GM23248 (cell line): ENCODE measurements around the gene CPAMD8. TPM values are rescaled to one million over a fixed set of nuclear protein-coding genes. Genes with fewer than 3 reads are reported as not detected.
"Not testable (repeated sequence)": the region's sequence is repeated elsewhere in the genome, so short reads cannot be mapped to it uniquely, and the experiment has no call there.

ENCODE experiments used
- DNase-seq: peaks from one replicate; pipeline ENCODE4 v3.0.0-alpha.2; 2015
- H2AFZ ChIP-seq: fragments of 200-600 bp; sonication (generic); 2 replicates; pipeline ENCODE4 v1.6.1; 2016; ENCODE audit warnings: antibody characterized with exemption
- H3F3A ChIP-seq: fragments of 200-600 bp; sonication (generic); 2 replicates; pipeline ENCODE4 v1.6.1; 2016; ENCODE audit warnings: mild to moderate bottlenecking, antibody characterized with exemption, mixed run types; ENCODE audit not compliant: insufficient read depth
- H3K27ac ChIP-seq: fragments of 200-600 bp; sonication (generic); 2 replicates; pipeline ENCODE4 v1.5.1; 2016; ENCODE audit warnings: mild to moderate bottlenecking
- H3K27me3 ChIP-seq: fragments of 200-600 bp; sonication (generic); replicated peaks from 2 replicates; pipeline ENCODE4 v1.6.1; 2016; ENCODE audit warnings: mild to moderate bottlenecking; ENCODE audit not compliant: insufficient read depth
- H3K36me3 ChIP-seq: fragments of 200-600 bp; sonication (generic); 2 replicates; pipeline ENCODE4 v1.6.1; 2016; ENCODE audit warnings: low read depth, mild to moderate bottlenecking
- H3K4me1 ChIP-seq: fragments of 200-600 bp; sonication (generic); 2 replicates; pipeline ENCODE4 v1.6.1; 2016; ENCODE audit warnings: mild to moderate bottlenecking; ENCODE audit not compliant: insufficient read depth
- H3K4me2 ChIP-seq: fragments of 200-600 bp; sonication (generic); one replicate; pipeline ENCODE4 v1.6.1; 2016; ENCODE audit warnings: mild to moderate bottlenecking; ENCODE audit not compliant: unreplicated experiment
- H3K4me3 ChIP-seq: fragments of 200-600 bp; sonication (generic); 2 replicates; pipeline ENCODE4 v1.5.1; 2016; ENCODE audit warnings: mild to moderate bottlenecking
- H3K79me2 ChIP-seq: fragments of 200-600 bp; sonication (generic); 2 replicates; pipeline ENCODE4 v1.6.1; 2016; ENCODE audit warnings: mild to moderate bottlenecking; ENCODE audit not compliant: insufficient read depth
- H3K9ac ChIP-seq: fragments of 200-600 bp; sonication (generic); 2 replicates; pipeline ENCODE4 v1.6.1; 2016; ENCODE audit warnings: mild to moderate bottlenecking
- H3K9me2 ChIP-seq: fragments of 200-600 bp; sonication (generic); 2 replicates; pipeline ENCODE4 v1.6.1; 2016; ENCODE audit warnings: mixed run types, mild to moderate bottlenecking, moderate library complexity; ENCODE audit not compliant: insufficient read depth
- H3K9me3 ChIP-seq: fragments of 200-600 bp; sonication (generic); one replicate; pipeline ENCODE4 v1.6.1; 2017; ENCODE audit warnings: low read depth
- H4K20me1 ChIP-seq: fragments of 200-600 bp; sonication (generic); 2 replicates; pipeline ENCODE4 v1.6.0; 2016; ENCODE audit not compliant: insufficient read depth
- EZH2 ChIP-seq: fragments of 200-600 bp; sonication (generic); IDR thresholded peaks from 2 replicates; pipeline ENCODE4 v1.6.1; 2018; ENCODE audit warnings: antibody characterized with exemption, mild to moderate bottlenecking; ENCODE audit not compliant: insufficient read depth, poor library complexity, severe bottlenecking
- EZH2phosphoT487 ChIP-seq: fragments of 200-600 bp; sonication (generic); IDR thresholded peaks from 2 replicates; pipeline ENCODE4 v1.6.1; 2018; ENCODE audit warnings: antibody characterized with exemption, moderate library complexity, mild to moderate bottlenecking, low read depth; ENCODE audit not compliant: insufficient read depth
- WGBS, 2 experiments: methylation state at CpG; one replicate each; pipeline ENCODE4 v1.1.6; 2015 to 2017; ENCODE audit warnings: low lambda C conversion rate in 2 of 2, low coverage in 1 of 2; ENCODE audit errors: missing lambda C conversion rate in 2 of 2; 5-methylcytosine and 5-hydroxymethylcytosine counted together
- in situ Hi-C: fragments of 300-500 bp; cut with MboI; formaldehyde crosslinking; loops from 2 replicates; pipeline ENCODE4 v1.15.0; 2020
- polyA plus RNA-seq: library from polyadenylated mRNA; unstranded; fragments of >200 nt; fragmentation: Nextera tagmentation; extraction: Ambion mirVana; gene quantifications from 2 replicates; pipeline ENCODE4 v1.2.1, GENCODE V29; 2016
- total RNA-seq: library from RNA; depleted of rRNA; stranded (reverse); fragments of >200 nt; shearing (Covaris generic); gene quantifications from 2 replicates; pipeline ENCODE4 v1.2.3, GENCODE V29; 2014

The CPAMD8 gene
- total and polyA plus RNA-seq, 2 experiments from 2014 or later = 0.76 to 0.80 TPM

GRCh38 chr19:17004386-17004785, 22.2 kb downstream of the CPAMD8 start:
- no peaks in the 10 kb centered on the region for H3K36me3 ChIP-seq
- H3K4me3 ChIP-seq = no peak overlapping the region
- H3K4me1 ChIP-seq = no peaks in the 10 kb centered on the region
- DNase-seq = no peak
- H4K20me1 ChIP-seq = no peaks in the 10 kb centered on the region
- H2AFZ ChIP-seq = no peak overlapping the region
- no peaks in the 10 kb centered on the region; the same call in 1 of the 2 replicates for H3K27me3 ChIP-seq
- no peaks in the 10 kb centered on the region for H3K9me3 ChIP-seq
- WGBS, 2 experiments = 73% methylated on average over 11 to 15 of the region's 15 CpGs
- no peak overlapping the region for H3K4me2 ChIP-seq
- TF ChIP-seq EZH2 (no peak), EZH2phosphoT487 (no peak)
- in situ Hi-C loops = no loop called here
- no peak overlapping the region for H3K27ac ChIP-seq
- no peak overlapping the region for H3K9ac ChIP-seq
- H3K9me2 ChIP-seq = no peaks in the 10 kb centered on the region
- no peaks in the 10 kb centered on the region for H3K79me2 ChIP-seq
- H3F3A ChIP-seq = no peaks in the 10 kb centered on the region

- Histone ChIP-seq H3K9me2 (no peaks in the 10 kb centered on the region), H2AFZ (no peak overlapping the region), H3K79me2 (no peaks in the 10 kb centered on the region), H3K27me3 (no peaks in the 10 kb centered on the region; the same call in 1 of the 2 replicates), H4K20me1 (no peaks in the 10 kb centered on the region), H3K9me3 (no peaks in the 10 kb centered on the region), H3F3A (no peaks in the 10 kb centered on the region), H3K27ac (no peak overlapping the region), H3K9ac (no peak overlapping the region), H3K4me3 (no peak overlapping the region), H3K4me1 (no peaks in the 10 kb centered on the region), H3K4me2 (no peak overlapping the region), H3K36me3 (no peaks in the 10 kb centered on the region)
- in situ Hi-C loops = no loop called here
- WGBS, 2 experiments = 26 to 34% methylated on average over 7 of the region's 7 CpGs
- TF ChIP-seq EZH2 (no peak), EZH2phosphoT487 (no peak)
- DNase-seq = no peak
Measured at GRCh38 chr19:17002455-17002854, 24.2 kb downstream of the CPAMD8 start.

- H3K4me3 ChIP-seq = no peak overlapping the region
- H2AFZ ChIP-seq = no peak overlapping the region
- no peaks in the 10 kb centered on the region for H3K79me2 ChIP-seq
- no peak for TF ChIP-seq EZH2phosphoT487
- no peak for TF ChIP-seq EZH2
- no peaks in the 10 kb centered on the region; the same call in 1 of the 2 replicates for H3K27me3 ChIP-seq
- H3K27ac ChIP-seq = no peak overlapping the region
- H3K9me2 ChIP-seq = no peaks in the 10 kb centered on the region
- H3K4me2 ChIP-seq = no peak overlapping the region
- no peaks in the 10 kb centered on the region for H3K36me3 ChIP-seq
- no peaks in the 10 kb centered on the region for H3F3A ChIP-seq
- 36 to 100% methylated on average over 1 to 7 of the region's 7 CpGs for WGBS, 2 experiments
- no peaks in the 10 kb centered on the region for H3K4me1 ChIP-seq
- no peaks in the 10 kb centered on the region for H3K9me3 ChIP-seq
- in situ Hi-C loops = no loop called here
- no peaks in the 10 kb centered on the region for H4K20me1 ChIP-seq
- no peak for DNase-seq
- no peak overlapping the region for H3K9ac ChIP-seq
Measured at GRCh38 chr19:17001603-17002183, 24.9 kb downstream of the CPAMD8 start.

GRCh38 chr19:16998635-16999194, 27.9 kb downstream of the CPAMD8 start:
- H3F3A ChIP-seq = no peaks in the 10 kb centered on the region
- H4K20me1 ChIP-seq = no peaks in the 10 kb centered on the region
- no peaks in the 10 kb centered on the region for H3K9me2 ChIP-seq
- in situ Hi-C loops = no loop called here
- DNase-seq = no peak
- H3K4me1 ChIP-seq = no peaks in the 10 kb centered on the region
- H3K27ac ChIP-seq = no peak overlapping the region
- no peak overlapping the region for H3K4me2 ChIP-seq
- H3K4me3 ChIP-seq = no peak overlapping the region
- 70 to 77% methylated on average over 3 of the region's 3 CpGs for WGBS, 2 experiments
- H3K36me3 ChIP-seq = no peaks in the 10 kb centered on the region
- H3K79me2 ChIP-seq = no peaks in the 10 kb centered on the region
- H3K9me3 ChIP-seq = no peaks in the 10 kb centered on the region
- no peak overlapping the region for H2AFZ ChIP-seq
- no peak for TF ChIP-seq EZH2
- TF ChIP-seq EZH2phosphoT487 = no peak
- H3K27me3 ChIP-seq = no peaks in the 10 kb centered on the region; the same call in 1 of the 2 replicates
- H3K9ac ChIP-seq = no peak overlapping the region

GRCh38 chr19:16996838-16997490, 29.6 kb downstream of the CPAMD8 start:
- H2AFZ ChIP-seq, H4K20me1 ChIP-seq, H3K4me1 ChIP-seq, H3F3A ChIP-seq, H3K27me3 ChIP-seq, H3K27ac ChIP-seq, H3K4me3 ChIP-seq, H3K9me3 ChIP-seq, H3K79me2 ChIP-seq, H3K36me3 ChIP-seq, H3K4me2 ChIP-seq, in situ Hi-C loops, DNase-seq, H3K9me2 ChIP-seq, H3K9ac ChIP-seq: not testable (repeated sequence)
- 66% methylated on average over 16 to 18 of the region's 23 CpGs for WGBS, 2 experiments
